Thymus (tissue), 11 donors: Measurements from ENCODE around the gene TBX1. TPM values are rescaled to one million over a fixed set of nuclear protein-coding genes. Genes with fewer than 3 reads are reported as not detected.

Experiments
- DNase-seq, 9 donors: peaks; one replicate each; pipeline ENCODE4 v3.0.0-alpha.2; 2013; ENCODE audit warnings: low spot score in 9 of 9, low read depth in 6 of 9, missing footprints in 1 of 9
- H3K27ac ChIP-seq, 2 donors: one replicate each; pipeline ENCODE4 v1.5.1; 2013; ENCODE audit warnings: control low read depth in 1 of 2, low read depth in 1 of 2, low read length in 1 of 2, mild to moderate bottlenecking in 1 of 2, moderate library complexity in 1 of 2
- H3K27me3 ChIP-seq, 2 donors: one replicate each; pipeline ENCODE4 v1.5.1; 2013; ENCODE audit warnings: low read length in 1 of 2; ENCODE audit not compliant: control insufficient read depth in 2 of 2, insufficient read depth in 1 of 2
- H3K36me3 ChIP-seq, 2 donors: one replicate each; pipeline ENCODE4 v1.5.1; 2013; ENCODE audit warnings: low read length in 1 of 2, mild to moderate bottlenecking in 1 of 2, moderate library complexity in 1 of 2; ENCODE audit not compliant: control insufficient read depth in 2 of 2, insufficient read depth in 2 of 2
- H3K4me1 ChIP-seq, 2 donors: one replicate each; pipeline ENCODE4 v1.5.1; 2013; ENCODE audit warnings: low read length in 2 of 2; ENCODE audit not compliant: control insufficient read depth in 2 of 2, insufficient read depth in 2 of 2
- H3K4me3 ChIP-seq, 2 donors: one replicate each; pipeline ENCODE4 v1.5.1; 2013; ENCODE audit warnings: low read length in 2 of 2, control low read depth in 1 of 2, mild to moderate bottlenecking in 1 of 2
- H3K9me3 ChIP-seq, 2 donors: one replicate each; pipeline ENCODE4 v1.5.1; 2013; ENCODE audit warnings: low read length in 1 of 2, mild to moderate bottlenecking in 1 of 2; ENCODE audit not compliant: control insufficient read depth in 2 of 2, insufficient read depth in 1 of 2
- WGBS: extraction: QIAGEN DNeasy Blood & Tissue Kit; methylation state at CpG from one replicate; pipeline ENCODE4 v1.1.7; 2013; 5-methylcytosine and 5-hydroxymethylcytosine counted together
- polyA plus RNA-seq: library from polyadenylated mRNA; stranded (reverse); fragments of 200-250 nt; gene quantifications from one replicate; pipeline ENCODE4 v1.2.3, GENCODE V29; 2013
- total RNA-seq: library from RNA; stranded (reverse); fragments of 120-200 nt; gene quantifications from one replicate; pipeline ENCODE4 v1.2.4, GENCODE V29; 2013
- donor health status: healthy.

The TBX1 gene
- total and polyA plus RNA-seq, 2 donors, result 0.05 to 0.96 TPM

- WGBS, result 6% methylated on average over 116 of the region's 117 CpGs
- DNase-seq, result no peak
- peaks cover 93 to 96% of the 10 kb centered on the region in 2 donors for H3K27me3 ChIP-seq
- H3K27ac ChIP-seq, result no peak overlapping the region
- peaks cover 2 to 21% of the 10 kb centered on the region in 2 donors for H3K9me3 ChIP-seq
- H3K4me3 ChIP-seq, result peak overlapping the region in 1 of 2 donors; percentile 39
- H3K4me1 ChIP-seq, result peaks cover 6 to 43% of the 10 kb centered on the region in 2 donors
- H3K36me3 ChIP-seq, result no peaks in the 10 kb centered on the region
These were observed 560 bp downstream of the TBX1 start for GRCh38 chr22:19760951-19761724.

- Histone ChIP-seq H3K27me3 (peaks cover 93 to 96% of the 10 kb centered on the region in 2 donors), H3K27ac (no peak overlapping the region), H3K36me3 (no peaks in the 10 kb centered on the region), H3K4me1 (peaks cover 6 to 38% of the 10 kb centered on the region in 2 donors), H3K9me3 (peaks cover 2 to 21% of the 10 kb centered on the region in 2 donors), H3K4me3 (no peak overlapping the region)
- WGBS, result 72% methylated on average over 33 of the region's 33 CpGs
- DNase-seq, result no peak
These were observed 1.4 kb downstream of the TBX1 start for GRCh38 chr22:19761725-19762567.

GRCh38 chr22:19762568-19763457 lies 2.2 kb downstream of the TBX1 start:
- WGBS, result 81% methylated on average over 34 of the region's 34 CpGs

GRCh38 chr22:19763458-19764298 lies 3.1 kb downstream of the TBX1 start:
- H3K4me3 ChIP-seq, result no peak overlapping the region
- peaks cover 2 to 22% of the 10 kb centered on the region in 2 donors for H3K9me3 ChIP-seq
- peaks cover 93 to 96% of the 10 kb centered on the region in 2 donors for H3K27me3 ChIP-seq
- peaks cover 2 to 37% of the 10 kb centered on the region in 2 donors for H3K4me1 ChIP-seq
- WGBS, result 64% methylated on average over 39 of the region's 39 CpGs
- H3K36me3 ChIP-seq, result no peaks in the 10 kb centered on the region
- DNase-seq, result no peak
- no peak overlapping the region for H3K27ac ChIP-seq

More at GRCh38 chr22:19762568-19763457, 2.2 kb downstream of the TBX1 start:
- Histone ChIP-seq H3K4me1 (peaks cover 2 to 38% of the 10 kb centered on the region in 2 donors), H3K4me3 (no peak overlapping the region), H3K36me3 (no peaks in the 10 kb centered on the region), H3K27me3 (peaks cover 93 to 96% of the 10 kb centered on the region in 2 donors), H3K27ac (no peak overlapping the region), H3K9me3 (peaks cover 2 to 22% of the 10 kb centered on the region in 2 donors)
- no peak for DNase-seq

- no peak overlapping the region for H3K4me3 ChIP-seq
- DNase-seq, result no peak
- peaks cover 2 to 22% of the 10 kb centered on the region in 2 donors for H3K9me3 ChIP-seq
- H3K36me3 ChIP-seq, result no peaks in the 10 kb centered on the region
- H3K4me1 ChIP-seq, result peaks cover 2 to 32% of the 10 kb centered on the region in 2 donors
- WGBS, result 62% methylated on average over 17 of the region's 17 CpGs
- H3K27ac ChIP-seq, result no peak overlapping the region
- H3K27me3 ChIP-seq, result peaks cover 90 to 96% of the 10 kb centered on the region in 2 donors
These were observed 3.7 kb downstream of the TBX1 start for GRCh38 chr22:19764299-19764593.

GRCh38 chr22:19764636-19765476 lies 4.3 kb downstream of the TBX1 start:
- Histone ChIP-seq H3K27ac (no peak overlapping the region), H3K4me1 (peaks cover 0 to 27% of the 10 kb centered on the region in 2 donors), H3K27me3 (peaks cover 86 to 96% of the 10 kb centered on the region in 2 donors), H3K9me3 (peaks cover 2 to 22% of the 10 kb centered on the region in 2 donors), H3K4me3 (no peak overlapping the region), H3K36me3 (no peaks in the 10 kb centered on the region)
- WGBS, result 44% methylated on average over 25 of the region's 25 CpGs
- no peak for DNase-seq

GRCh38 chr22:19765477-19766239 lies 5.1 kb downstream of the TBX1 start:
- WGBS, result 3% methylated on average over 83 of the region's 83 CpGs
- H3K36me3 ChIP-seq, result no peaks in the 10 kb centered on the region
- no peak overlapping the region for H3K27ac ChIP-seq
- DNase-seq, result no peak
- peak overlapping the region in 1 of 2 donors; percentile 40 for H3K4me3 ChIP-seq
- H3K9me3 ChIP-seq, result peaks cover 2 to 22% of the 10 kb centered on the region in 2 donors
- peaks cover 82 to 98% of the 10 kb centered on the region in 2 donors for H3K27me3 ChIP-seq
- H3K4me1 ChIP-seq, result peaks cover 0 to 33% of the 10 kb centered on the region in 2 donors
